IMR-90 (cell line): ENCODE results near the gene ACACA. TPM values are rescaled to one million over a fixed set of nuclear protein-coding genes. Genes with fewer than 3 reads are reported as not detected.

Experiments
- ATAC-seq: fragments of 200-7000 bp; cut with Tn5 transposase; 2 replicates; pipeline ENCODE4 v1.9.1; 2020; ENCODE audit warnings: low read depth, mild to moderate bottlenecking, moderate library complexity
- BruUV-seq: library from RNA; stranded (reverse); fragments of 400-500 nt; replicated peaks from 2 replicates; lab custom pipeline; 2021; lab: Mats Ljungman, UMichigan
- CTCF ChIA-PET: fragments of 300-600 bp; formaldehyde crosslinking; extraction: SDS; loops from one replicate; lab custom pipeline; 2021; ENCODE audit warnings: antibody characterized with exemption; lab: Yijun Ruan, JAX
- POLR2A ChIA-PET: fragments of 300-600 bp; sonication (Branson Sonifier 250); formaldehyde crosslinking; loops from one replicate; lab custom pipeline; 2022; ENCODE audit warnings: antibody characterized with exemption; ENCODE audit not compliant: unreplicated experiment; lab: Charles Lee
- DNase-seq: peaks from one replicate; pipeline ENCODE4 v3.0.0; 2013
- H2AFZ ChIP-seq: replicated peaks from 2 replicates; pipeline ENCODE3; 2013; ENCODE audit warnings: low read length, mild to moderate bottlenecking; ENCODE audit not compliant: poor library complexity
- H2AK5ac ChIP-seq: 2 replicates; pipeline ENCODE4 v1.6.1; 2013; ENCODE audit warnings: low read depth, low read length, inconsistent platforms
- H2AK9ac ChIP-seq: replicated peaks from 2 replicates; pipeline ENCODE3; 2013; ENCODE audit warnings: mild to moderate bottlenecking, low read depth, low read length, moderate library complexity; ENCODE audit not compliant: poor library complexity
- H2BK120ac ChIP-seq: 2 replicates; pipeline ENCODE4 v1.6.1; 2013; ENCODE audit warnings: low read depth, low read length, inconsistent platforms
- H2BK15ac ChIP-seq: 3 replicates; pipeline ENCODE4 v1.6.1; 2013; ENCODE audit warnings: low read depth, low read length, inconsistent platforms
- H2BK20ac ChIP-seq: 2 replicates; pipeline ENCODE4 v1.6.1; 2013; ENCODE audit warnings: low read depth, mild to moderate bottlenecking, inconsistent platforms, low read length, moderate library complexity
- H2BK5ac ChIP-seq: 2 replicates; pipeline ENCODE4 v1.6.1; 2013; ENCODE audit warnings: mild to moderate bottlenecking, low read depth, low read length, inconsistent platforms; ENCODE audit not compliant: poor library complexity, severe bottlenecking
- H3K14ac ChIP-seq: replicated peaks from 2 replicates; pipeline ENCODE4 v1.6.1; 2013; ENCODE audit warnings: low read depth, low read length, inconsistent platforms
- H3K18ac ChIP-seq: 2 replicates; pipeline ENCODE4 v1.6.1; 2013; ENCODE audit warnings: low read depth, low read length, control low read depth
- H3K23ac ChIP-seq: 2 replicates; pipeline ENCODE4 v1.6.1; 2013; ENCODE audit warnings: low read depth, low read length, inconsistent platforms
- H3K27ac ChIP-seq: 2 replicates; pipeline ENCODE4 v1.5.1; 2013; ENCODE audit warnings: mild to moderate bottlenecking, control low read depth, low read length; ENCODE audit not compliant: insufficient read depth
- H3K27me3 ChIP-seq: 2 replicates; pipeline ENCODE4 v1.6.1; 2013; ENCODE audit warnings: low read length; ENCODE audit not compliant: control insufficient read depth, insufficient read depth
- H3K36me3 ChIP-seq: 2 replicates; pipeline ENCODE4 v1.6.1; 2013; ENCODE audit warnings: low read length, mixed read lengths; ENCODE audit not compliant: control insufficient read depth, insufficient read depth
- H3K4ac ChIP-seq: 2 replicates; pipeline ENCODE4 v1.6.1; 2013; ENCODE audit warnings: low read depth, low read length, inconsistent platforms
- H3K4me1 ChIP-seq: 2 replicates; pipeline ENCODE4 v1.6.1; 2013; ENCODE audit warnings: low read length, mixed read lengths; ENCODE audit not compliant: control insufficient read depth, insufficient read depth
- H3K4me2 ChIP-seq: 2 replicates; pipeline ENCODE4 v1.6.1; 2013; ENCODE audit warnings: low read depth, mild to moderate bottlenecking, control low read depth, low read length, moderate library complexity
- H3K4me3 ChIP-seq: 2 replicates; pipeline ENCODE4 v1.5.1; 2013; ENCODE audit warnings: low read depth, mild to moderate bottlenecking, control low read depth, low read length, moderate library complexity; ENCODE audit not compliant: insufficient read depth
- H3K56ac ChIP-seq: 2 replicates; pipeline ENCODE4 v1.6.1; 2013; ENCODE audit warnings: low read length, inconsistent platforms; ENCODE audit not compliant: insufficient read depth; ENCODE audit errors: extremely low read depth
- H3K79me1 ChIP-seq, 2 experiments: 2 replicates each; pipeline ENCODE4 v1.6.1; 2013; ENCODE audit warnings: low read length in 2 of 2, inconsistent platforms in 1 of 2, low read depth in 1 of 2
- H3K9ac ChIP-seq: 2 replicates; pipeline ENCODE4 v1.6.1; 2013; ENCODE audit warnings: low read depth, low read length, control low read depth
- H3K9me1 ChIP-seq: 2 replicates; pipeline ENCODE4 v1.6.1; 2013; ENCODE audit warnings: low read length, inconsistent platforms; ENCODE audit not compliant: insufficient read depth
- H3K9me3 ChIP-seq: 2 replicates; pipeline ENCODE4 v1.6.1; 2013; ENCODE audit warnings: low read length; ENCODE audit not compliant: control insufficient read depth, insufficient read depth
- H4K20me1 ChIP-seq: 2 replicates; pipeline ENCODE4 v1.6.1; 2013; ENCODE audit warnings: low read length, inconsistent platforms; ENCODE audit not compliant: insufficient read depth
- H4K5ac ChIP-seq: 2 replicates; pipeline ENCODE4 v1.6.1; 2013; ENCODE audit warnings: mild to moderate bottlenecking, low read depth, low read length, control low read depth
- H4K8ac ChIP-seq, 2 experiments: 2 replicates each; pipeline ENCODE4 v1.6.1; 2013; ENCODE audit warnings: low read depth in 2 of 2, low read length in 2 of 2, control low read depth in 1 of 2, inconsistent platforms in 1 of 2
- H4K91ac ChIP-seq: 2 replicates; pipeline ENCODE4 v1.6.1; 2013; ENCODE audit warnings: low read depth, low read length, inconsistent platforms; ENCODE audit not compliant: insufficient read depth
- CEBPB ChIP-seq: IDR thresholded peaks from 2 replicates; pipeline ENCODE4 v1.6.1; 2012; ENCODE audit warnings: low read depth, low read length, improper control_type of control experiment
- FOS ChIP-seq: fragments of 150-350 bp; IDR thresholded peaks from 2 replicates; pipeline ENCODE4 v1.6.1; 2016; ENCODE audit warnings: low read depth, low read length
- MAFK ChIP-seq: IDR thresholded peaks from 2 replicates; pipeline ENCODE4 v1.6.1; 2012; ENCODE audit warnings: low read depth, low read length, improper control_type of control experiment
- NFE2L2 ChIP-seq: fragments of 150-350 bp; IDR thresholded peaks from 2 replicates; pipeline ENCODE4 v1.6.1; 2016; ENCODE audit warnings: low read depth, mild to moderate bottlenecking, low read length
- WGBS, 2 experiments: methylation state at CpG; one replicate each; pipeline versions ENCODE4 v1.1.5 to v1.1.7; 2013; ENCODE audit warnings: missing lambda C conversion rate in 2 of 2; ENCODE audit not compliant: insufficient read length in 1 of 2; ENCODE audit errors: extremely low coverage in 2 of 2; 5-methylcytosine and 5-hydroxymethylcytosine counted together
- dilution Hi-C: fragments of 300-500 bp; cut with HindIII; formaldehyde crosslinking; loops from one replicate; pipeline ENCODE4 v1.14.3; 2018; ENCODE audit warnings: low sequenced_read_pairs; ENCODE audit not compliant: unreplicated experiment
- in situ Hi-C: fragments of 300-500 bp; cut with MboI; formaldehyde crosslinking; loops from 3 replicates; pipeline ENCODE4 v1.14.3; 2019; ENCODE audit warnings: low sequenced_read_pairs, inconsistent platforms, mixed read lengths
- intact Hi-C: fragments of 100-400 bp; cut with micrococcal nuclease; formaldehyde crosslinking; loops from 2 replicates; pipeline ENCODE4 v1.10.0; 2022
- polyA plus RNA-seq, 3 experiments: library from polyadenylated mRNA; depleted of rRNA; stranded (reverse); fragments of >200 nt; gene quantifications; 2 replicates each; pipeline ENCODE4 v1.2.3, GENCODE V29; 2012; ENCODE audit warnings: low replicate concordance in 1 of 3
- total RNA-seq: library from RNA; depleted of rRNA; stranded (reverse); fragments of >200 nt; gene quantifications from 2 replicates; pipeline ENCODE4 v1.2.3, GENCODE V29; 2012

Gene ACACA
- total and polyA plus RNA-seq, 2 of the 4 experiments (the other 2 are of a cell fraction): 21.3 to 39.1 TPM

DNA sequence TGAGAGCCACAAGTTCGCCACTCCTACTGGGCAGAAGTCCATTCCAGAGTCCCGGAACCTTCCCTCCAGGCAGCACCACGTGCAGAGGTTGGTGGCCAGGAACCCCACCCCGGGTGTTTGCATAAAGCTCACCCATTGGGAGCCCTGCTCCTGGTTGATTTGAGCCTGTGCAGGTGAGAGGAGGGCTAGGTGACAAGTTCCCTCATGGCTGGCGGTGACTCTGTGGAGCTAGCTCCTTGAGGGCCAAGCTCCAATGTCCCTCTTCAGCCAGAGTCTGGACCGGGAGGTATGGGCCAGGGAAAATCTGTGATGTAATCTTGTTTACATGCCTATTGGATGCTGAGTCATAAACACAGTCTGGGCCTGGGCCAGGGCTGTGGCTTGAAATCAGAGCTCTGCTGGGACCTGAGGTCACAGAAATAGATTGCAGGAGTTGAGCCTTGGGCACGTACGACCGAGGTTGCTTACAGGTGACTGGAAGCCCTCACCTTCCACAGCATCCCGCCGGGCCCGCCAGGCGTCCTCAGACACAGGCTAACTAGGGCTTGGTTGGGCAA, 339.0 kb downstream of the ACACA start:
- no peak overlapping the region for H3K9ac ChIP-seq
- POLR2A ChIA-PET: no interaction called here
- H3K4me2 ChIP-seq: no peak overlapping the region
- H3K4me1 ChIP-seq: peaks cover 3% of the 10 kb centered on the region
- H2AFZ ChIP-seq: peak overlapping the region; percentile 65
- peak; percentile 83 for DNase-seq
- no peak overlapping the region for H2AK9ac ChIP-seq
- H3K79me1 ChIP-seq: no peaks in the 10 kb centered on the region
- H4K5ac ChIP-seq: no peak overlapping the region
- no peak overlapping the region for H4K8ac ChIP-seq
- no peak overlapping the region for H2BK120ac ChIP-seq
- H4K20me1 ChIP-seq: no peaks in the 10 kb centered on the region
- intact Hi-C loops: no loop called here
- ATAC-seq: peak; percentile 93
- dilution Hi-C loops: loop anchor here (25.0 kb wide), 1 partner anchor 430 kb away; no protein-coding TSS in a partner anchor
- H2BK20ac ChIP-seq: no peak overlapping the region
- BruUV-seq: no TSS peak
- no peak overlapping the region for H3K4me3 ChIP-seq
- H4K91ac ChIP-seq: no peak overlapping the region
- no peak overlapping the region for H3K14ac ChIP-seq
- H2BK5ac ChIP-seq: no peak overlapping the region
- no peak overlapping the region for H3K4ac ChIP-seq
- TF ChIP-seq FOS (peak; percentile 87), NFE2L2 (peak; percentile 79; the same call in 1 of the 2 replicates), CEBPB (peak; percentile 77), MAFK (no peak)
- H3K27me3 ChIP-seq: peaks cover 34% of the 10 kb centered on the region
- H3K9me3 ChIP-seq: peaks cover 1% of the 10 kb centered on the region; the same call in 1 of the 2 replicates
- no peaks in the 10 kb centered on the region for H3K36me3 ChIP-seq
- in situ Hi-C loops: no loop called here
- H3K18ac ChIP-seq: no peak overlapping the region
- no peak overlapping the region for H2BK15ac ChIP-seq
- no peak overlapping the region for H3K27ac ChIP-seq
- WGBS, 2 experiments: 69% methylated on average over 6 of the region's 13 CpGs; no CpG with 5 or more reads in 1 of the 2 experiments
- no peaks in the 10 kb centered on the region; the same call in 1 of the 2 replicates for H3K9me1 ChIP-seq
- CTCF ChIA-PET: interaction anchor here (0.6 to 1.1 kb wide), 2 partner anchors 83 to 199 kb away, joined by 3 read pairs; no protein-coding TSS in a partner anchor
- no peak overlapping the region for H3K23ac ChIP-seq
- H2AK5ac ChIP-seq: no peak overlapping the region
- H3K56ac ChIP-seq: no peak overlapping the region
